Type B pancreatic cell (in vitro differentiated cells): ENCODE results near the gene THSD4. TPM values are rescaled to one million over a fixed set of nuclear protein-coding genes. Genes with fewer than 3 reads are reported as not detected.

ENCODE experiments used
- DNase-seq: peaks from one replicate; pipeline ENCODE4 v3.0.0; 2021; ENCODE audit warnings: mixed read lengths; ENCODE audit not compliant: unreplicated experiment; ENCODE audit errors: extremely low spot score
- H3K27ac Mint-ChIP-seq: 2 replicates; pipeline ENCODE4 v1.8.0; 2021; ENCODE audit warnings: mild to moderate bottlenecking, mixed read lengths
- H3K27me3 Mint-ChIP-seq: 2 replicates; pipeline ENCODE4 v1.8.0; 2021; ENCODE audit warnings: mixed read lengths
- H3K36me3 Mint-ChIP-seq: 2 replicates; pipeline ENCODE4 v1.8.0; 2021; ENCODE audit warnings: mixed read lengths
- H3K4me1 Mint-ChIP-seq: one replicate; pipeline ENCODE4 v1.8.0; 2021; ENCODE audit warnings: mixed read lengths; ENCODE audit not compliant: unreplicated experiment
- H3K4me3 Mint-ChIP-seq: 2 replicates; pipeline ENCODE4 v1.8.0; 2021; ENCODE audit warnings: mild to moderate bottlenecking, mixed read lengths
- H3K9me3 Mint-ChIP-seq: 2 replicates; pipeline ENCODE4 v1.8.0; 2021; ENCODE audit warnings: mixed read lengths
- total RNA-seq: library from RNA; stranded (reverse); gene quantifications from 2 replicates; pipeline ENCODE4 v1.2.1, GENCODE V29; 2021; ENCODE audit warnings: low replicate concordance
- TF ChIP-seq, protein P1 (sequence below): fragments of 200-600 bp; sonication (generic); conservative IDR thresholded peaks from 2 replicates; pipeline ENCODE4 v1.5.0; 2021; ENCODE audit warnings: antibody characterized with exemption, mild to moderate bottlenecking

THSD4 gene
- total RNA-seq, 1 donor from 2014 or later = 43.3 TPM

DNA sequence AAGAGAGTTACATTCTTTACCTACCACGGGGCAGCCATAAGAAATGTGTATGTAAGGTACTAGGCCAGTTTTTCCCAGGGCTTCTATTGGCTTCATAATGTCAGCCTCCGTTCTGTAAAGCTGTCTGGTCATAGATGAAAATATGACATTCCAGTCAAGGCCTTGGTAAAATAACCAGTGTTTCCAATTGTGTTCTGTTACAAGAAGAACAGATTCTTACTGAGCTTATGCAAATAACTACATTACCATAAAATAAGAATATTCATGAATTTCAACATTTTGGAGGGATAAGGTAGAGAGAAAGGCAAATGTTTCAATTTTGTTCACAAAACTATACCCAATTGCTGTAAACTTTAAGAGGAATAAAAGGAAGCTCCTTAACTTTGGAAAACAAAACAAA, 315.5 kb downstream of the THSD4 start:
- H3K9me3 Mint-ChIP-seq = no peaks in the 10 kb centered on the region
- TF ChIP-seq, protein P1, sequence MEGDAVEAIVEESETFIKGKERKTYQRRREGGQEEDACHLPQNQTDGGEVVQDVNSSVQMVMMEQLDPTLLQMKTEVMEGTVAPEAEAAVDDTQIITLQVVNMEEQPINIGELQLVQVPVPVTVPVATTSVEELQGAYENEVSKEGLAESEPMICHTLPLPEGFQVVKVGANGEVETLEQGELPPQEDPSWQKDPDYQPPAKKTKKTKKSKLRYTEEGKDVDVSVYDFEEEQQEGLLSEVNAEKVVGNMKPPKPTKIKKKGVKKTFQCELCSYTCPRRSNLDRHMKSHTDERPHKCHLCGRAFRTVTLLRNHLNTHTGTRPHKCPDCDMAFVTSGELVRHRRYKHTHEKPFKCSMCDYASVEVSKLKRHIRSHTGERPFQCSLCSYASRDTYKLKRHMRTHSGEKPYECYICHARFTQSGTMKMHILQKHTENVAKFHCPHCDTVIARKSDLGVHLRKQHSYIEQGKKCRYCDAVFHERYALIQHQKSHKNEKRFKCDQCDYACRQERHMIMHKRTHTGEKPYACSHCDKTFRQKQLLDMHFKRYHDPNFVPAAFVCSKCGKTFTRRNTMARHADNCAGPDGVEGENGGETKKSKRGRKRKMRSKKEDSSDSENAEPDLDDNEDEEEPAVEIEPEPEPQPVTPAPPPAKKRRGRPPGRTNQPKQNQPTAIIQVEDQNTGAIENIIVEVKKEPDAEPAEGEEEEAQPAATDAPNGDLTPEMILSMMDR = no peak
- H3K27ac Mint-ChIP-seq = no peak overlapping the region
- DNase-seq = no peak
- H3K36me3 Mint-ChIP-seq = no peaks in the 10 kb centered on the region
- H3K4me1 Mint-ChIP-seq = peaks cover 11% of the 10 kb centered on the region
- no peak overlapping the region for H3K4me3 Mint-ChIP-seq
- H3K27me3 Mint-ChIP-seq = no peaks in the 10 kb centered on the region

DNA sequence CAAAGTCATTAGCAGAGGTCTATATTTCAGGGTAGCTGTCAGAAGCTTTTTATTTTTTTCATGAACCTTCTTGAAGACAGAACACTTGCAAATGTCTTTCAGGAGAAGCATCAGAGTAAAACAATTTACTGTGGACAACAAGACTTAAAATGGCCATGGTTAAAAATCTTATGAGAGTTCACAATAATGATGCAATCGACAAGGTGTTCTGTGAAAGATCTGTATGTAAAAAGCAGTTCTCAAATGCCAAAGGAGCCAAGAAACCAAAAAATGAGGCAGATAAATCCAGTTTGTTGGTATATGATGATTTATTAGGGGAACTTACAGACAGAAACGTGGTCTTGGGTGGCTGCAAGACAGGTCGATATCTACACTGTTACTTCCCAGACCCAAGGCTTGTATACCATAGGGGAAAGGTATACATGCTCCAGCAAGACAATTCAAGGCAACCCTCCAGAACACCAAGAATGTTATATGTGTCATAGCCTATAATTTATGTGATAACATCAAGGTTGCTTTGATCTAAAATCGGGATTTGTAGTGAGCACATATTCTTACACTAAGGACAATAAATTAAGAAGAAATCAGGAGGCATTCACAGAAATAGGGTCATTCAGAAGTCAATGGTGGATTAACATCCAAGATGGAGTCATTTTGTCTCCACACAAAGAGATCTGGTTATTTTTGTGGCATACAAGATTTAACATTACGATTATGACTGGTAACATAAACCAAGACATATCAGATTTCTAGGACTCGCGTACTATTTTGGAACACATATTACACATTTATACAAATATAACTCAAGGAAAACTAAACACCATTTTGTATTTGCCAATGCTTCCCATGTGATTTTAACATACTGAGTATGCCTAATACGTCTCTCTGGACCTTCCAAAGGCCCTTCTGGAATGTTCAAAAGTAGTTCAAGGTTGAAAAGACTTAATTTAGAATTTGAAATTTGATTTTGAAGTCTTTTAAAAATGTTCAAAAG, 316.4 kb downstream of the THSD4 start:
- H3K9me3 Mint-ChIP-seq = no peaks in the 10 kb centered on the region
- no peaks in the 10 kb centered on the region for H3K27me3 Mint-ChIP-seq
- no peak overlapping the region for H3K27ac Mint-ChIP-seq
- DNase-seq = no peak
- H3K4me3 Mint-ChIP-seq = no peak overlapping the region
- peaks cover 11% of the 10 kb centered on the region for H3K4me1 Mint-ChIP-seq
- H3K36me3 Mint-ChIP-seq = no peaks in the 10 kb centered on the region
- TF ChIP-seq, protein P1 = no peak

DNA sequence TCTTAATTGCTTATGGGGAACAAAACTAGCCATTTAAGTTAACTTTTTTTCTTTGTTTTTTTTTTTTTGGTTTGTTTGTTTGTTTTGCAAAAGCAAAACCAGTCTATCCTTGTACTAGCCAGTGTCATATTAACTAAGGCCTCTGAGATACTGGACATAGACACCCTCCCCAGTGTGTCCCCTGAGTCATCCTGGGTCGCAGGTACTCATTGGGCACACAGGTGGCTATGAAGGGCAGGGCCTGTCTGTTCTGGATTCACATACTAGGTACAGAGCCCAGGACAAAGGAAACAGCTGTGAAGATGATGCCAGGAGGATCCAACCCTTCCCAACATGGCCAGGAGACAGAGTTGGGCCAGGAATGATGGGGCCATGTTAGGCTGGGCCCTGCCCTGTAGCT, 318.1 kb downstream of the THSD4 start:
- TF ChIP-seq, protein P1 = no peak
- H3K36me3 Mint-ChIP-seq = peaks cover 3% of the 10 kb centered on the region
- H3K27me3 Mint-ChIP-seq = no peaks in the 10 kb centered on the region
- no peak overlapping the region for H3K27ac Mint-ChIP-seq
- H3K4me1 Mint-ChIP-seq = peaks cover 11% of the 10 kb centered on the region
- DNase-seq = no peak
- no peaks in the 10 kb centered on the region for H3K9me3 Mint-ChIP-seq
- H3K4me3 Mint-ChIP-seq = no peak overlapping the region

DNA sequence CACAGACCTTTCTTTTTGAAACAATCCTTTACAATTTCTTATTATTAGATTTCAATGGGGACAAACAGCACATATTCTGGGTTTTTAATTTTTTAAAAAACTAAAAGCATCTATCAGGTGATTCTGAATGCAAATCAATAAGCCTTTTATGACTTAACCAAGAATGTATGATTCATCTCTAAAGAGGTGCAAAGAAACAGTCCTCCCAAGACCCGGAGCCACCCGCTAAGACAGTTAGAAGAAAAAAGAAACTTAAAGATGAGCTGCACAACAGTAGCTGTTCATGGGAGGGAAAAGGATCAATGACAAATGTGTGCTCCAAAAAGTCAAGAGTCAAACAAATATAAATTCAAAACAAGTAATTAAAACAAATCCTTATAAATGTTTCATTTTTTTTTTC, 319.5 kb downstream of the THSD4 start:
- Mint-ChIP-seq H3K27me3 (no peaks in the 10 kb centered on the region), H3K9me3 (no peaks in the 10 kb centered on the region), H3K27ac (no peak overlapping the region), H3K4me3 (no peak overlapping the region), H3K36me3 (peaks cover 3% of the 10 kb centered on the region), H3K4me1 (peaks cover 6% of the 10 kb centered on the region)
- no peak for DNase-seq
- TF ChIP-seq, protein P1 = no peak

DNA sequence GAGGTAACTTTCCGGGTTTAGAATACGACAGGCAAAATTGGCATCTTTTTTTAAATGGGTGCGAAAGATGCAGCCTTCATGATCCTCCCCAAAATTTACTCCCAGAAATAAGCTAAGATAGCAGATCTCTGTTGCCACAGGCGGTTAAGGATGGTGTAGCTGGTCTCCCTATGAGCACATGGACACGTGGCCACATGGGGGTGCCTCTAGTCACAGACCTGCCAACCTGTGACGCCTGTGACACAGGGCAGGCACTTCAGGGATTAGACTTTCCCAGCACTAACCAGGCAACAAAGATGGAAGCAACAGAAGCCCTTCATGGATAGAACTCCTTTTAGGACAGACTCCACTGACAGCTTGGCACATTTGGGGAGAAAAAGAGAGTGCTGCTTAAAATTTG, 320.3 kb downstream of the THSD4 start:
- TF ChIP-seq, protein P1 = no peak
- no peak overlapping the region for H3K27ac Mint-ChIP-seq
- peaks cover 3% of the 10 kb centered on the region for H3K36me3 Mint-ChIP-seq
- H3K4me1 Mint-ChIP-seq = peaks cover 9% of the 10 kb centered on the region
- no peaks in the 10 kb centered on the region for H3K27me3 Mint-ChIP-seq
- no peak overlapping the region for H3K4me3 Mint-ChIP-seq
- no peak for DNase-seq
- H3K9me3 Mint-ChIP-seq = no peaks in the 10 kb centered on the region
